DOHH2 (cell line): Measurements from ENCODE around the gene TSPAN5.

ENCODE experiments used
- EZH2phosphoT487 ChIP-seq: fragments of 200-600 bp; sonication (generic); IDR thresholded peaks from 2 replicates; pipeline ENCODE4 v1.6.1; 2017; ENCODE audit warnings: borderline replicate concordance, mild to moderate bottlenecking, antibody characterized with exemption, low read length, moderate library complexity, mixed read lengths
- TF ChIP-seq, protein P1 (sequence below): fragments of 200-600 bp; sonication (generic); IDR thresholded peaks from one replicate; pipeline ENCODE4 v1.5.1; 2014; ENCODE audit warnings: antibody characterized with exemption, mild to moderate bottlenecking, low read depth, low read length; ENCODE audit not compliant: poor library complexity, severe bottlenecking

DNA sequence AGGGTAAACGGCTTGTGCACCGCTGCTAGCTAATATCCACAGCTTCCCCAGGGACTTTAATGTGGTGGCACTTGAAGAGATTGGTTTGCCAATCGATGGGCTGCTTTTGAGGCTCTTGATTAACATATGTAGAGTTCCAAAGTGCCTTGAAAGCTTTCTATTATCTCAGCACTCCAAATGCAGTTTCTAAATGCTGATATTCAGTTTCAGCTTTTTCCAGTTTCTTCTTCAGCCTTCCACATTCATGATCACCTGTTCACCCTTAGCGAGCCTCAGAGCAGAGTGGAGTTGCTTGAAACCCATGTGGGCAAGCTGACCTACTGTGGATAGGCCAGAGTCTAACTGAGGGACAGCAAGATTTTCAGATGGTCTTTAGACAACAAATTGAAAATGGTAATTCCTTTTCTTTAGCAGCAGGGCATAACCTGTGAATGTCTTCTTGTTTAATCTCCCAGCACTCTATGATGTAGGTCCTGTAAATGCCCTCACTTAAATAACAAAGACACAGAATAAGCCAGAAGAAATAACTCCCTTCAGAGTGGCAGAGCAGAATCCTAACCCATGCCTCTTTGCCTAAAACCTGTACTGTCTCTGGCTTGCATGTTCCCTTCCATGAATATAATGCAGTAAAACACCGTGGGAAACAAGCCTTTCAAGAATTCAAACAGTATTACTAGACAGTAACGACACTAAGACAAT, 99.8 kb downstream of the TSPAN5 start:
- TF ChIP-seq, protein P1, sequence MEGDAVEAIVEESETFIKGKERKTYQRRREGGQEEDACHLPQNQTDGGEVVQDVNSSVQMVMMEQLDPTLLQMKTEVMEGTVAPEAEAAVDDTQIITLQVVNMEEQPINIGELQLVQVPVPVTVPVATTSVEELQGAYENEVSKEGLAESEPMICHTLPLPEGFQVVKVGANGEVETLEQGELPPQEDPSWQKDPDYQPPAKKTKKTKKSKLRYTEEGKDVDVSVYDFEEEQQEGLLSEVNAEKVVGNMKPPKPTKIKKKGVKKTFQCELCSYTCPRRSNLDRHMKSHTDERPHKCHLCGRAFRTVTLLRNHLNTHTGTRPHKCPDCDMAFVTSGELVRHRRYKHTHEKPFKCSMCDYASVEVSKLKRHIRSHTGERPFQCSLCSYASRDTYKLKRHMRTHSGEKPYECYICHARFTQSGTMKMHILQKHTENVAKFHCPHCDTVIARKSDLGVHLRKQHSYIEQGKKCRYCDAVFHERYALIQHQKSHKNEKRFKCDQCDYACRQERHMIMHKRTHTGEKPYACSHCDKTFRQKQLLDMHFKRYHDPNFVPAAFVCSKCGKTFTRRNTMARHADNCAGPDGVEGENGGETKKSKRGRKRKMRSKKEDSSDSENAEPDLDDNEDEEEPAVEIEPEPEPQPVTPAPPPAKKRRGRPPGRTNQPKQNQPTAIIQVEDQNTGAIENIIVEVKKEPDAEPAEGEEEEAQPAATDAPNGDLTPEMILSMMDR: no peak
- TF ChIP-seq EZH2phosphoT487: no peak
